Liver (tissue), 3 donors: ENCODE results near the gene ZBTB49.

ENCODE experiments used
- FOXA1 ChIP-seq: IDR thresholded peaks from 2 replicates; pipeline ENCODE4 v1.6.1; 2016; ENCODE audit warnings: antibody characterized with exemption
- FOXA2 ChIP-seq: IDR thresholded peaks from 2 replicates; pipeline ENCODE4 v1.6.1; 2016; ENCODE audit warnings: antibody characterized with exemption
- GABPA ChIP-seq, 2 donors: IDR thresholded peaks in 1 of 2; conservative IDR thresholded peaks in 1 of 2; 2 replicates each; pipeline ENCODE4 v1.6.1; 2016; ENCODE audit warnings: antibody characterized with exemption in 2 of 2, mild to moderate bottlenecking in 1 of 2, moderate library complexity in 1 of 2
- JUND ChIP-seq, 2 donors: IDR thresholded peaks; 2 replicates each; pipeline ENCODE4 v1.6.1; 2016; ENCODE audit warnings: antibody characterized with exemption in 2 of 2
- RAD21 ChIP-seq, 2 donors: IDR thresholded peaks; 2 replicates each; pipeline ENCODE4 v1.6.1; 2016; ENCODE audit warnings: antibody characterized with exemption in 2 of 2, mild to moderate bottlenecking in 2 of 2
- REST ChIP-seq: IDR thresholded peaks from 2 replicates; pipeline ENCODE4 v1.6.1; 2016; ENCODE audit warnings: antibody characterized with exemption, mild to moderate bottlenecking
- TAF1 ChIP-seq: conservative IDR thresholded peaks from 2 replicates; pipeline ENCODE4 v1.6.1; 2016; ENCODE audit warnings: antibody characterized with exemption, mild to moderate bottlenecking
- TF ChIP-seq, protein P1 (sequence below): fragments of 150-350 bp; IDR thresholded peaks from 2 replicates; pipeline ENCODE4 v1.5.1; 2017; ENCODE audit warnings: improper control_type of control experiment, low read depth, low read length; ENCODE audit not compliant: missing input control
- donor health status: healthy.
- donor health status: healthy.

DNA sequence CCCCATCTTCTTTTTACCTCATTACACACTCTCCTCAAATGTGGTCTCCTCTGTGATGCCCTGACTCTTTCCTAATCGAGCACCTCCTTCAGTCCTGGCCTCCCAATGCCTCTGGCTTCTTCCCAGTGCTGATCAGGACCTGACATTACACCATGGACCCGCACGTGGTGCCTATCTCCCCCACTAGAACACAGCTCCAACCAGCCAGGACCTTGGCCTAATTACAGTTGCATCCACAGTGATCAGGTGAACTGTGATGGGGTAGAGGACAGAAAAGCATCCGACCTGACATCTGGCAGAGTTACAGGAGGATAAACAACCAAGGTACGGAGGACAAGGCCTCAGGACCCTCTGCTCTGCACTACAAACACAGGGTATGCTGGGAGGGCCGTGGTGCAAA, 12.5 kb upstream of the ZBTB49 start:
- TF ChIP-seq FOXA2 (no peak), TAF1 (no peak), JUND (IDR thresholded peaks at IDR 0.05) (no peak), RAD21 (IDR thresholded peaks at IDR 0.05) (no peak), GABPA (IDR thresholded peaks at IDR 0.05 in 1 of 2, conservative IDR thresholded peaks at IDR 0.05 in 1 of 2) (no peak), REST (no peak), FOXA1 (no peak)
- TF ChIP-seq, protein P1, sequence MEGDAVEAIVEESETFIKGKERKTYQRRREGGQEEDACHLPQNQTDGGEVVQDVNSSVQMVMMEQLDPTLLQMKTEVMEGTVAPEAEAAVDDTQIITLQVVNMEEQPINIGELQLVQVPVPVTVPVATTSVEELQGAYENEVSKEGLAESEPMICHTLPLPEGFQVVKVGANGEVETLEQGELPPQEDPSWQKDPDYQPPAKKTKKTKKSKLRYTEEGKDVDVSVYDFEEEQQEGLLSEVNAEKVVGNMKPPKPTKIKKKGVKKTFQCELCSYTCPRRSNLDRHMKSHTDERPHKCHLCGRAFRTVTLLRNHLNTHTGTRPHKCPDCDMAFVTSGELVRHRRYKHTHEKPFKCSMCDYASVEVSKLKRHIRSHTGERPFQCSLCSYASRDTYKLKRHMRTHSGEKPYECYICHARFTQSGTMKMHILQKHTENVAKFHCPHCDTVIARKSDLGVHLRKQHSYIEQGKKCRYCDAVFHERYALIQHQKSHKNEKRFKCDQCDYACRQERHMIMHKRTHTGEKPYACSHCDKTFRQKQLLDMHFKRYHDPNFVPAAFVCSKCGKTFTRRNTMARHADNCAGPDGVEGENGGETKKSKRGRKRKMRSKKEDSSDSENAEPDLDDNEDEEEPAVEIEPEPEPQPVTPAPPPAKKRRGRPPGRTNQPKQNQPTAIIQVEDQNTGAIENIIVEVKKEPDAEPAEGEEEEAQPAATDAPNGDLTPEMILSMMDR: no peak
